HUDEP-2 (cell line): Measurements from ENCODE around the gene RAPGEF1.
A peak's percentile ranks its signal among the peaks of the same experiment; 100 is the strongest.
"Not testable (repeated sequence)": the region's sequence is repeated elsewhere in the genome, so short reads cannot be mapped to it uniquely, and the experiment has no call there.

Experiments
- DNase-seq, 76 experiments: peaks; one replicate each; lab custom pipeline; 2025; ENCODE audit not compliant: unreplicated experiment in 76 of 76; lab: John Stamatoyannopoulos, UW

The RAPGEF1 gene

DNA sequence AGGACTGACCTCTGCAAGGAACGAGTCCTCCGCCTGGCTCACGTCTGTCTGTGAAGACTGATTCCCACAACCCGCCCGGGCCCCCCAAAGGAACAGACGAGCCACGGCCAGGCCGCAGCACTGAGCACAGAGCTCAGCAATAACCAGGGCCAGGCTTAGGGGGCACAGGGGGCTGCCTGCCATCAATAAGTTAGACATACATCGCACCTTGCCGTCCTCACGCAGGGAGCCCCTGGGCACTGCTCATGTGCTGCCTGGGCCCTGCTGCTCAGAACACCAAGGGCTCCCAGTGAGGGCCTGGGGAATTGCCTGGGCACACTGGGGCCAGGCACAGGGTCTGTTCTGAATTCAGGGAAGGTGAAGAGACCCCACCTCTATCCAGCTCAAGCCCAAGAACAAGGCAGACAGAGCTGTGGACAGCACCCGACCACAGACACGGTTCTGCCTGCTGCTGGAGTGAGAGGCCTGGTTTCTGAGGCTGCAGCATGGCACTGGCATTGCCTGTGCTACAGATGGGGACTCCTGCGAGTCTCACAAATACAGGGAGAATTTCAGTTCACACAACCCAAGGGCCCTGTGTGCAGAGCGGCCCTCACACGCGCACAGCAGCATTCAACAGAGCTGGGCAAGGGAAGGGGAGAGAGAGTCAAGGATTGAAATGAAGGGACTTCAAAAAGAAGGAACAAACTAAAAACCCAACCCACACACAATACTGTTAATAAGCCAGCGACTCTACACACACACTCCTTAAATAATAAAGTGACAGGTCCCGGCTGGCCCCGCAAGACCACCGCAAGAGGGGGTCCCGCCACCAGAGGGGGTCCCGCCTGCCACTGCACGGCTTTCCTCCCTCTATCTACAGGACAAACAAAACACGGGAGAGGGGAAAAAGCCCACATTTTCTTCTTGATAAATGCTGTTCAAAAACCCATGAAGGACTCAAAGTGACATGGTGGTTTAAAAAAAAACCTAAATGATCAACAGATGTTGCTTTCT lies 162.6 kb downstream of the RAPGEF1 start:
- no peak for DNase-seq

- DNase-seq = no peak
Observed at GRCh38 chr9:131575946-131576853, 163.7 kb downstream of the RAPGEF1 start.

DNA sequence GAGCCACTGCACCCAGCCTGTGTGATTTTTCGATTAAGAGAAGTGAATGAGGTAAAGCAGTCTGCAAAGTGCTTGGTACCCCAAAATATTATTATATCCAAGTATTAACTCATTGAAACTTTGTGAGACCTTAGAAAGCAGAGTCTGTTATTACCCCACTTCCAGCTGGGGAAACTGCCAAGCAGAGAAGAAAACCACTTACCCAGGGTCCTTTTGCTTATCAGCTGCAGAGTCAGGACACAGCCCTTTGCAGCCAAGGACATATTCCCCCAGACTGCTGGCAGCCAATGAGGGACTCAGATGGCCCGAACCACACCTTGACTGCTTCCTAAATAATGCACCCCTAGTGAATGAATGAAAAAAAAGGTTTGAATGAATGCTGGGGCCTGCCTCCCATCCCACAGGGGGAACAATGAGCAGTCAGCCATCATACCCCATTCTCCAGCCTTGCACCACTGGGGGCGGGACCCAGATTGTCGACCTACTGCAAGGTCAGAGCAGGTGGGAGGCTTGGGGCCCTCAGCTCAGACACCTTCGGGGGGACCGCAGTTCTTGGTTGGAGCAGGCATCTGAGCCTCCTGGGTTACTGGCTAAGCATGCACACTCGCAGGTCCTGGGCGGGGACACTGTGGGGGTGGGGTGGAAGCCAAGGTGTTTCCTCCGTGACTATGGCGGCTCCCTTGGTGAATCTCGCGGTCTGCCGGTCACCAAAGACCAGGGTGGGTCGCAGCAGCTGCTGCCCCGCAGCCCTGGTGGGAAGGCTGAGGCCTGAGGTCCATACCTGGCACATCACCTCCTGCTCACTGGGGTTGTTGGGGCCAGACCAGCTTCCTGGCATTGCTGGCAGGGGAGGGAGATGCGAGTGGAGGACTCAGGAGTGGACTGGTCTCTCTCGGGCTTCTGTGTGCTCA lies 164.9 kb downstream of the RAPGEF1 start:
- peak in 10 of 76 experiments; percentile 7 to 24 (median 20) for DNase-seq

DNA sequence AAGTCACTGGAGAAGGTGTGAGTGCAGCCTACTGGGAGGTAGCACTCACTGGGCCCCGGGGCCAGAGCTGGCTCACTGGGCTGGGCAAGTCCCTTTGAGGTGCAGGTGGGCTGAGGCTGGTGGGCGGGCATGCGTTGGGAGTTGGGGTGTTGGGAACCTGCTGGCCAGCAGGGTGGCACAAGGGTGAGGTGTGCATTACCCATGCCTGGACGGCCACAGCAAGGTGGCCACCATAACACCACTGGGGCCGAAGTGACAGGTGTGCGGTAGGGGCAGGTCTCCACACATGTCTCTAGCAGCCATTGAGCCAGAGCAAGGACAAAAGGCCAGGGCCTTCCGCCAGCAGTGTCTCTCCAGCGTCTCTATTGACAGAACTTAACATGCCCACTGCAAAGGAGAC lies 172.0 kb downstream of the RAPGEF1 start:
- no peak for DNase-seq

- no peak for DNase-seq
Observed at GRCh38 chr9:131566158-131566557, 173.7 kb downstream of the RAPGEF1 start.

DNA sequence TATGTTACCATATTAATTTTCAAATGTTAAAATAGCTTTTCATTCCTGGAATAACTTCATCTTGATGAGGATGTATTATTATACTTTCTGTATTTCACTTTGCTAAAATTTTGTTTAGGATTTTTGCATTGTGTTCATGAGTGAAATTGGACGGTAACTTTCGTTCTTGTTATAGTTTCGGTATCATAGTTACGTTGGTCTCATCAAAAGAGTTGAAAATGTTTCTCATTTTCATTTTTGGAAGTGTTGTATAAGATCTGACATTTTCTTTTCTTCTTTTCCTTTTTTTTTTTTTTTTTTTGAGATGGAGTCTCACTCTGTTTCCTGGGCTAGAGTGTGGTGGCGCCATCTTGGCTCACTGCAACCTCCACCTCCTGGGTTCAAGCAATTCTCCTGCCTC lies 174.5 kb downstream of the RAPGEF1 start:
- DNase-seq = no peak

DNA sequence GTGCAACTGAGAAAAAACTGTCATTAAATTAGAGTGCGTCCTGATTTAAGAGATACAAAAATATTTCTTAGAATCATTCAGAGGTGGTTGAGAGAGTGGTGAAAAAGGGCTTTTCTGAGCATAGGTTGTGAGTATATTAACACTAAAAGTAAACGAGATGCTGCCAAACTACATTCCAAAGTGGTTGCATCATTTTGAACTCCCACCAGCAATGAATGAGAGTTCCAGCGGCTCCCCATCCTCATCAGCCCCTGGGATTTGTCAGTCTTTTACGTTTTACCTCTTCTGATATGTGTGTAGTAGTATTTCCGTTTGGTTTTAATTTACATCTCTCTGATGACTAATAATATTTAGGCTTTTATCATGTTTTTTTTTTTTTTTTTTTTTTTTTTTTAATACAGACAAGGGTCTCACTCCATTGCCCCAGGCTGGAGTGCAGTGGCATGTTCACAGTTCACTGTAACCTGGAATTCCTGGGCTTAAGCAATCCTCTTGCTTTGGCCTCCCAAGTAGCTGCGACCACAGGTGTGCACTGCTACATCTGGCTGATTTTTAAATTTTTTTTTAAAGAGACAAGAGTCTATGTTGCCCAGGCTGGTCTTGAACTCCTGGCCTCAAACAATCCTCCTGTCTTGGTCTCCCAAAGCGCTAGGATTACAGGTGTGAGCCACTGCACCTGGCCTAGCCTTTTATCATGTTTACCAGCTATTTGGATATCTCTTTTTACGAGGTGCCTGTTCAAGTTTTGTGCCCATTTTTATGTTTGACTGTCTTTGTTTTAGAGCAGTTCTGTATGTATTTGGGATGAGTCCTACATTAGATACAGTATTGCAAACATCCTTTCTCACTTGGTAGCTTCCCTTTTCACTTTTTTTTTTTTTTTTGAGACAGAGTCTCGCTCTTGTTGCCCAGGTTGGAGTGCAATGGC lies 177.6 kb downstream of the RAPGEF1 start:
- no peak for DNase-seq

GRCh38 chr9:131559421-131560000 lies 180.4 kb downstream of the RAPGEF1 start:
- DNase-seq = peak in 2 of 76 experiments; percentile 7 to 11

DNA sequence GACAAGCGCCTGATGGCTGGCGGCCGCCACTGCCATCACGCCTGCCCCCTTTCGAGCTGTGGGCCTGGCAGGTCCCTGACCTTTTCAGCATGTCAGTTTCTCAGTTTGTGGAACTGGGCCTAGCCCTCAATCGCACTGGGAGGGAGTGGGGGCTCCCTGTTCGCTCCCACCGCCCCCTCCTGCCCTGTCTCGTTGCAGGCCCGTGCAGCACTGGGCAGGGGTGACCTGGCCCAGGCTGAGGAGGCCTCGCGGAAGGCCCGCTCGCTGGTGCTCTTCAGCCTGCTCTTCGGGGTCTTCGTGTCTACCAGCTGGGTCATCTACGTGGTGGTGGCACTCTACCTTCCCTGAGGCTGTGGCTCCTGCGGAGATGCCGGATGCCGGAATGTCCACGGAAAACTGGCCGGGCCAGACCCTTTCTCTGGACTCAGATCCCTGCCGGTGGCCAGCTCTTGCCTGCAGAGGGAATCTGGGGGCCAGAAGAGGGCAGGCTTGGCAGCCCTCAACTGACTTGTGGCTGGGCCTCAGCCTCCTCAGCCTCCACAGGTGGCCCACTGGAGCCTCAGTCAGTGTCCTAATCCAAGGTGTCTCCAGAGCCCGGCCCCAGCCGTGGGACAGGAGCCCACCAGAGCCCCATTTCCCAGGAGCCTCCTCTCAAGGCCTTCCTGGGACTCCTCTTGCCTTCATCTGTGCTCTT lies 181.9 kb downstream of the RAPGEF1 start:
- DNase-seq = peak in 1 of 76 experiments; percentile 9

DNA sequence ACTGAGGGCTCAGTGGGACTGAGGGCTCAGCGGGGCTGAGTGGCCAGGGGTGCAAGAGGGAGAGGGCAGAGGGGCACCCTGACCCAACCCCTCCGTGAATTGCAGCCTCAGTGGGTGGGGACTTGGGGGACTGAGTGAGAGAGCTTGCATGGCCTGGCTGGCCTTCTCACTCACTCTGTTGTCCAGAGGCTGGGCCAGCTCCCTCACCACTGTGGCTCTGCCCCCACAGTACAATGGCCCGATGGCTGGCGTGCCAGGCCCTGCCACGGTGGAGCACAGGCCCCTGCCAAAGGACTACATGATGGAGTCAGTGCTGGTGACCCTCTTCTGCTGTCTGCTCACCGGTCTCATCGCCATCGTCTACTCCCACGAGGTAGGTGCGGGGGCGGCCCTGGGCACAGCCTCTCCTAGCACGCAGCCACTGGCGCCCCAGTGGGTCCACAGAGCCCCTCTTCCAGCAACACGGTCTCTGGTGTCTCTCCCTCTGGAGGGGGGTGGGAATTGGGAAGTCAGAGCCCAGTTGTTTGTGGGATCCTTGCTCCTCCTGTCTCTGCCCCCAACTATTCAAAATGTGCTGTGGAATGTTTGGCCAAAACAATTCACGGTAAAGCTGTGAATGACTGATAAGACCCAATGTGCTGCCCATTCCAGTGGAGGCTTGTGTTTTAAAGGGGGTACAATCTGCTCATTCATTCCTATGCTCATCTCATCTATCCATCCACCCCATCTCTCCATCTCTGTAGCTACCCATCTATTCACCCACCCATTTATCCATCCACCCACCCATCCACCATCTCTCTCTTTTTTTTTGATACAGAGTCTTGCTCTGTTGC lies 183.8 kb downstream of the RAPGEF1 start:
- peak in 1 of 76 experiments; percentile 21 for DNase-seq

- DNase-seq = no peak
Observed at GRCh38 chr9:131554843-131555351, 185.0 kb downstream of the RAPGEF1 start.

DNA sequence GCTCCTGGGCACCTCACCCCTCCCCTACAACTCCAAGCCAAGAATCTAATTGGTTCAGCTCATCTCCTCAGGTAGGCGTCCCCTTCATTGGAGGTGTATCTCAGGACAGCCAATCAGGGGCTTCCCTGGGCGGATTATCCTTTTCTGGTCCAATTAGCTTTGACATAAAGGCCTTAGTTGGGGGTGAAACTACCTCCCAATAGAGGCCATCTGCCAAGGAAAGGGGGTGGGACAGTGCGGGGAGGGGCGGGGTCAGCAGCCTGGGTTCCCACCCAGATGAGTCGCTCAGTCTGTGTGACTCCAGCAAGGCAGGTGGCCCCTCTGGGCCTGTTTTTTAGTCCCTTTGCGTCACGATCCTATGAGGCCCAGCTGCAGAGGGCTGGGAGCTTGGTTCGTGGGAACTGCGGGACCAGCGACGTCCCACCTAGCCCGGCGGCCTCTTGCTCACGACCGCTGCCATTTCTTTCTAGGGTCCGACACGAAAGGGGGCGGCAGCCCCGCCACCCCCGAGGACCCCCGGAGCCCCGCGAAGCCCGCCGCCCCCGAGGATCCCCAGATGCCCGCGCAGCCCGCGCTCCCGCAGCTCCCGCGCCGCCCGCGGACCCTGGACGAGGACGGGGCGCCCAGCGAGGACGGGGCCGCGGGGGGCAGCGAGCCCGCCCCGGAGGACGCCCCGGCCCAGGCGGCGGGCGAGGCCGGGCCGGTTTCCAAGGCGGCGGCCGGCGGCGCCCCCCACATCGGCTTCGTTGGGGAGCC lies 185.6 kb downstream of the RAPGEF1 start:
- DNase-seq = peak in 5 of 76 experiments; percentile 3 to 23 (median 10)

DNA sequence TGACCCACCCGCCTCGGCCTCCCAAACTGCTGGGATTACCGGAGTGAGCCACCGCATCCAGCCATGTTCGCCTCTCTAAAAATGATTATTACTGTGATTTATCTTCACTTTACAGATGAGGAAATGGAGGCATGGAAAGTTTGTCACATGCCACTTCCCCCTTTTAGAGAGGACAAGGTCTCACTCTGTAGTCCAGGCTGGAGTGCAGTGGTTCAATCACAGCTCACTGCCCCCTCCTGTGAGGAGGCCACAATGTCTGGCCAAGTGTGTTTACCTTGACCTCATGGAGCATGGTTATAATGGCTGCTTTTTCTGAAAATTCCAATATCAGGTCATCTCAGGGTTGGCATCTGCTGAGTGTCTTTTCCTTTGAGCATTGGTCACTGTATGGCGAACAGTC lies 187.8 kb downstream of the RAPGEF1 start:
- DNase-seq = no peak

GRCh38 chr9:131550465-131550864 lies 189.4 kb downstream of the RAPGEF1 start:
- DNase-seq = not testable (repeated sequence)

DNA sequence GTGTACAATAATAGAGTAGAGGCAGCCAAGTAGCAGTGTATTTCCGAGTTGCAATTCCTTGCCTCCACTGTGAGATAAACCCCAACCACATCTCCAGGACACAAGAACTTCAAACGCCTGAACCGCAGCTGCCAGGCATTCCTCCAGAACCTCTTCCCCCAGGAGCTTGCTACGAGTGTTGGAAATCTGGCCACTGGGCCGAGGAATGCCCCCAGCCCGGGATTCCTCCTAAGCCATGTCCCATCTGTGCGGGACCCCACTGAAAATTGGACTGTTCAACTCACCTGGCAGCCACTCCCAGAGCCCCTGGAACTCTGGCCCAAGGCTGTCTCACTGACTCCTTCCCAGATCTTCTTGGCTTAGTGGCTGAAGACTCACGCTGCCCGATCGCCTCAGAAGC lies 190.7 kb downstream of the RAPGEF1 start:
- not testable (repeated sequence) for DNase-seq

DNA sequence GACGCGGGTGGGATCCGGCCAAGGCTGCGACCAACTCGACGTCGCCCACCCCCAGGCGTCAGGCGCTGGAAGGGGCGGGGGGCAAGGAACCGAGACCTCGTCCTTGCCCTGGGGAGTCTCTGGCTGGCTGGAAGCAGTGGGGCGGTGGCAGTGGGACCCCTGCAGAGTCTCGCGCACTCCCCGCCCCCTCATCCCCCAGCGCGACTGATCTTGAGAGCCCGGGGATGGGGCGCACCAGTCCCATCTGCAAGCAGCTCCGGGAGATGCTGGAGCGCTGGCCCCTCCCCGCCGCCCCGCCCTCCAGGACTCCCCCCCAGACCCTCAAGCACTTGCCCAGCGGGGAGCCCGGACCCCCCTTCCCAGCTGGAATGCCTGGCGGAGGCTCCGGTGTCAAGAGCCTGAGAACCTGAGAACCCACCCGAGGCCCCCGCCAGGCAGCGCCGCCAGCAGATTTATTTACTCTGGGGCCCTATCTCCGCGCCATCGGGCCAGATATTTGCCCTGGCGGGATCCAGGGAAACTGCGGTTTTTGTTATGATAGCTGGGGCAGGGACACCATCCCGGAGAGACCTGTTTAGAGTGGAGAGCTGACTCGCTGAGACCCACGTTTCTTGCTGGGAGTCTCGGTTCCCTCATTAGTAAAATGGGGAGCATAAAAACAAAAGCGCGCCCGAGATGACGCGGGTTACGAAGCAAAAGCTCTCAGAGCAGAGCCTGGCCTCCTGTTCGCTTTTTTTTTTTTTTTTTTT lies 193.4 kb downstream of the RAPGEF1 start:
- DNase-seq = no peak
